ENCODE measurements around the gene RABL2A.
"Not testable (repeated sequence)": the region's sequence is repeated elsewhere in the genome, so short reads cannot be mapped to it uniquely, and the experiment has no call there.

GRCh38 chr2:113646217-113646616 is 19.2 kb downstream of the RABL2A start:
- not testable (repeated sequence) for TF ChIP-seq CTCF (IDR thresholded peaks at IDR 0.05); ZFX (IDR thresholded peaks at IDR 0.05; ENCODE audit: borderline replicate concordance)
